Type B pancreatic cell (in vitro differentiated cells): ENCODE measurements around the gene RBMS2. TPM values are rescaled to one million over a fixed set of nuclear protein-coding genes. Genes with fewer than 3 reads are reported as not detected.

Source experiments
- DNase-seq: peaks from one replicate; pipeline ENCODE4 v3.0.0; 2021; ENCODE audit warnings: mixed read lengths; ENCODE audit not compliant: unreplicated experiment; ENCODE audit errors: extremely low spot score
- H3K27ac Mint-ChIP-seq: 2 replicates; pipeline ENCODE4 v1.8.0; 2021; ENCODE audit warnings: mild to moderate bottlenecking, mixed read lengths
- H3K27me3 Mint-ChIP-seq: 2 replicates; pipeline ENCODE4 v1.8.0; 2021; ENCODE audit warnings: mixed read lengths
- H3K36me3 Mint-ChIP-seq: 2 replicates; pipeline ENCODE4 v1.8.0; 2021; ENCODE audit warnings: mixed read lengths
- H3K4me1 Mint-ChIP-seq: one replicate; pipeline ENCODE4 v1.8.0; 2021; ENCODE audit warnings: mixed read lengths; ENCODE audit not compliant: unreplicated experiment
- H3K4me3 Mint-ChIP-seq: 2 replicates; pipeline ENCODE4 v1.8.0; 2021; ENCODE audit warnings: mild to moderate bottlenecking, mixed read lengths
- H3K9me3 Mint-ChIP-seq: 2 replicates; pipeline ENCODE4 v1.8.0; 2021; ENCODE audit warnings: mixed read lengths
- long read RNA-seq: library from polyadenylated mRNA; unstranded; transcript quantifications from one replicate; pipeline ENCODE4 v2.0.0, GENCODE V29; 2020
- total RNA-seq: library from RNA; stranded (reverse); gene quantifications from 2 replicates; pipeline ENCODE4 v1.2.1, GENCODE V29; 2021; ENCODE audit warnings: low replicate concordance
- TF ChIP-seq, protein P1 (sequence below): fragments of 200-600 bp; sonication (generic); conservative IDR thresholded peaks from 2 replicates; pipeline ENCODE4 v1.5.0; 2021; ENCODE audit warnings: antibody characterized with exemption, mild to moderate bottlenecking

RBMS2 gene, protein sequence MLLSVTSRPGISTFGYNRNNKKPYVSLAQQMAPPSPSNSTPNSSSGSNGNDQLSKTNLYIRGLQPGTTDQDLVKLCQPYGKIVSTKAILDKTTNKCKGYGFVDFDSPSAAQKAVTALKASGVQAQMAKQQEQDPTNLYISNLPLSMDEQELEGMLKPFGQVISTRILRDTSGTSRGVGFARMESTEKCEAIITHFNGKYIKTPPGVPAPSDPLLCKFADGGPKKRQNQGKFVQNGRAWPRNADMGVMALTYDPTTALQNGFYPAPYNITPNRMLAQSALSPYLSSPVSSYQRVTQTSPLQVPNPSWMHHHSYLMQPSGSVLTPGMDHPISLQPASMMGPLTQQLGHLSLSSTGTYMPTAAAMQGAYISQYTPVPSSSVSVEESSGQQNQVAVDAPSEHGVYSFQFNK
- total RNA-seq: 42.7 and 45.9 TPM in 2 replicates
- long read RNA-seq, full-length matches to known transcripts: 2 of 24 reads
- long read RNA-seq, partial matches to known transcripts: 1 of 24 reads
- long read RNA-seq, other reads (novel, unspliced or antisense): 21 of 24 reads

DNA sequence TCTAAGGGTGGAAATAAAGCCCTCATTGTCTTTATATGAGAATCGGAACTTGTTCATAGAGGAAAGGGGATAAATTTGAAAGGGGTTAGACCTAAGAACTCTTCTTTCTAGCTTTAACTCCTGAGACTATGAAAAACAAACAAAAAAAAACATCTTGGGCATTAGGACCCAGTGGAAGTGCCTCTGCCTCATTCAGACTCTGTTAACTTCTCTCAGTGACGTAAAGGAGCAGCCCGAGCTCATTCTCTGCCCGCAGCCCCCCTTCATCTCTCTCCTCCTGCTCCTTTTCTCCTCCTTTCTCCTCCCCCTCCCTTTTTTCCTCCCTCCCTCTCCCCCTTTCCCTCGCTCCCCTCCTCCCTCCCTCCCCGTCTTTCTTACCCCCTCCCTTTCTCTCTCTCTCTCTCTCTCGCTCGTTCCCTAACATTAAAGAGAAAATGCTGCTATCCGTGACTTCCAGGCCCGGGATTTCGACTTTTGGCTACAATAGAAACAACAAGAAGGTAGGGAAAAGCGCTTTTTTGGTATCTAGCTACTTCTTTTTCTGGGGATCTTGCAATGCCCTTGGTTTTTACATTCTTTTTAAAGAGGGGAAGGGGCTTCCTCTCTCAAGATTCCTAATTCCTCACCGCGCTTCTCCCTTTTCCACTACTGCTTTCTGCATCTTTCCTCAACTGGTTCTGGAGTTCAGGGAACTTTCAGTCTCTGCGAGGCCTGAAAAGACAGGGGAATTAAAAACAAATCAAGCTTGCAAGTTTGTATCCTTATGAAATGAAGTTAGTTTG lies at the start of gene RBMS2:
TSS of gene RBMS2 (plus strand) at position 231 of the 782 bp plus-strand sequence. CDS start at position 435, 204 bp downstream.
- Mint-ChIP-seq H3K4me1 (peaks cover 23% of the 10 kb centered on the region), H3K27me3 (no peaks in the 10 kb centered on the region), H3K9me3 (no peaks in the 10 kb centered on the region), H3K27ac (peak within 1 kb of the TSS; percentile 88), H3K36me3 (no peaks in the 10 kb centered on the region), H3K4me3 (peak within 1 kb of the TSS; percentile 92)
- TF ChIP-seq, protein P1, sequence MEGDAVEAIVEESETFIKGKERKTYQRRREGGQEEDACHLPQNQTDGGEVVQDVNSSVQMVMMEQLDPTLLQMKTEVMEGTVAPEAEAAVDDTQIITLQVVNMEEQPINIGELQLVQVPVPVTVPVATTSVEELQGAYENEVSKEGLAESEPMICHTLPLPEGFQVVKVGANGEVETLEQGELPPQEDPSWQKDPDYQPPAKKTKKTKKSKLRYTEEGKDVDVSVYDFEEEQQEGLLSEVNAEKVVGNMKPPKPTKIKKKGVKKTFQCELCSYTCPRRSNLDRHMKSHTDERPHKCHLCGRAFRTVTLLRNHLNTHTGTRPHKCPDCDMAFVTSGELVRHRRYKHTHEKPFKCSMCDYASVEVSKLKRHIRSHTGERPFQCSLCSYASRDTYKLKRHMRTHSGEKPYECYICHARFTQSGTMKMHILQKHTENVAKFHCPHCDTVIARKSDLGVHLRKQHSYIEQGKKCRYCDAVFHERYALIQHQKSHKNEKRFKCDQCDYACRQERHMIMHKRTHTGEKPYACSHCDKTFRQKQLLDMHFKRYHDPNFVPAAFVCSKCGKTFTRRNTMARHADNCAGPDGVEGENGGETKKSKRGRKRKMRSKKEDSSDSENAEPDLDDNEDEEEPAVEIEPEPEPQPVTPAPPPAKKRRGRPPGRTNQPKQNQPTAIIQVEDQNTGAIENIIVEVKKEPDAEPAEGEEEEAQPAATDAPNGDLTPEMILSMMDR: no peak
- peak; percentile 73 for DNase-seq

DNA sequence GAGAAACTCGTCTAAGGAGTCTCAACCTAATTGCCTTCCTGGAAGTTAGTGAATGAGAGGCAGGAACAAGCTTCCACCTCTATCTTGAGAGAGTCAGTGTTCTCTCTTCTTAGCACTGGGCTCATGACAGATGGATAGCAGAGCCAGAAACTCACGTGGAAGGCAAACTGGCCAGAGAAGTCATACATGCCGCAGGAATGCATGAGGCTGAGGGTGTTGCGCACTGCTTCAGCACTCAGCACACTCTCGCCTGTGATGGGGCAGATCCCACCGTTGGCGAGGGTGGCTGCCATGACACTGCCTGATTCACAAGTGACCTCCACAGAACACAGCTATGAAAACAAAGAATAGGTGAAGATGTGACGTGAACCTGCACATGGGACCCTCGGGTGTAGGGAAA lies 47.2 kb upstream of the RBMS2 start:
- H3K9me3 Mint-ChIP-seq: no peaks in the 10 kb centered on the region
- H3K27ac Mint-ChIP-seq: no peak overlapping the region
- no peak for DNase-seq
- TF ChIP-seq, protein P1: no peak
- no peak overlapping the region for H3K4me3 Mint-ChIP-seq
- no peaks in the 10 kb centered on the region for H3K36me3 Mint-ChIP-seq
- H3K27me3 Mint-ChIP-seq: no peaks in the 10 kb centered on the region
- peaks cover 6% of the 10 kb centered on the region for H3K4me1 Mint-ChIP-seq

DNA sequence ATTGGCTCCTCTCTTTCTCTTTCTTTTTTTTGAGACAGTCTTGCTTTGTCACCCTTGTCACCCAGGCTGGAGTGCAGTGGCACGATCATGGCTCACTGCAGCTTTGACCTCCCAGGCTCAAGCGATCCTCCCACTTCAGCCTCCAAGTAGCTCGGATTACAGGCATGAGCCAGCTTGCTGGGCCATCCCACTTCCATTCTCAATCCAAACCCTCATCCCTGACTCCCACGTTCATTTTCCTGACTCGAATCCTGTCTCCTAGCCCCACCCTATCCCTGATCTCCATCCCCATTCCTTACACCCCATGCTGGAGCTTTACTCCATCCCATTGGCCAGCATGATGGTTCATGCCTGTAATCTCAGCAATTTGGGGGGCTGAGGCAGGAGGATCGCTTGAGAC lies 45.5 kb upstream of the RBMS2 start:
- Mint-ChIP-seq H3K27ac (no peak overlapping the region), H3K9me3 (no peaks in the 10 kb centered on the region), H3K4me1 (no peaks in the 10 kb centered on the region), H3K4me3 (no peak overlapping the region), H3K36me3 (no peaks in the 10 kb centered on the region), H3K27me3 (no peaks in the 10 kb centered on the region)
- DNase-seq: no peak
- TF ChIP-seq, protein P1: no peak

DNA sequence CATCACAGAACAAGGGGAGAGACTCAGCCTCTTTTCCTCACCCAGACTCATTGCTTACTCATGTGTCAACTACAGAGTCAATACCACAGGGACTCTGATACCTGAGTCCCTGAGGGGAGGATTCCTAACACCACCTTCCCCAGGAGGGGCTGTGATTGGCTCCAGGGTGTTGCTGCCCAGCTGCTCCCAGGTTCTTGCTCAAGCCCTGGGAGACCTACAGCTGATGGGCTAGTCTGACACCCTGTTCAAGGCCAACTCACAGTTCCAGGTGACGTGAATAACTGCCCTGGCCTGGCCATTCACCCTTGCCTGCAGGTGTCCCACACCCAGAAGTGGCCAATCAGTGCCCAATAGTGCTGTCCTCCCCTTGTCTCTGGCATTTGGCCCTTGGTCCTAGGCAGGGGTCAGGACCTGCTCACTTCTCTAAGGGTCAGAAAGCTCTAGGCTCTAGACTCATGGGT lies 44.6 kb upstream of the RBMS2 start:
- Mint-ChIP-seq H3K36me3 (no peaks in the 10 kb centered on the region), H3K27me3 (no peaks in the 10 kb centered on the region), H3K4me3 (no peak overlapping the region), H3K27ac (no peak overlapping the region), H3K9me3 (no peaks in the 10 kb centered on the region), H3K4me1 (no peaks in the 10 kb centered on the region)
- TF ChIP-seq, protein P1: no peak
- DNase-seq: no peak

DNA sequence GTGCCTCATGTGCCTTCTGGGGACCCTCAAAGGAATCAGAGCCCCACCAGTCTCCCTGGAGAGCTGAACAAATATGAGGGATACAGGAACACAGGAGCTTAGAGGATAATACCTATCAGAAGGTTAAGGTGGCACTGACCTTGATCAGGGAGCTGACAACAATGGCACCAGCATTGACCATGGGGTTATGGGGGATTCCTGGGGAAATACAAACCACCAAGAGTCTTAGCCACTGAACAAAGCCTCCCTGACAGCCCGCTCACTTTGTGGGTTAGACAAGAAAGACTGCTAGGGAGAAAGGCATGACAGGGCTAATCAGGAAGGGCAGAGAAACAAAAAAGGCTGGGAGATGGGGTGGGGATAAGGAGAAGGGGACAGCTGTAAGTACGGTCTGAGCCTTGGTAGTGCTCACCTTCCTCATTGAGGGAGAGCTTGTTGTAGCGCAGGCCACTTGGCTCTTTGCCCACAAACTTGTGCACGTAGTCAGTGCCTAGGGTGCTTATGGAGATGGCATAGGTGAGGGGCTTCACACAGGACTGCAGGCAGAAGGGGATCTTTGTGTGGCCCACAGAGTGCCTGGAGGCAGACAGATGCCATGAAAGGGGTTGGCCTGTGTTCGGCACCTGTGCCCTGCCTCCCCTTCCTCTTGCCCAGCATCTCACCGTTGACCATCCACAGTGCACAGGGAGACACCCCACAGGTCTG lies 43.9 kb upstream of the RBMS2 start:
- H3K27me3 Mint-ChIP-seq: no peaks in the 10 kb centered on the region

More for the DNA sequence above, 43.9 kb upstream of the RBMS2 start:
- H3K4me3 Mint-ChIP-seq: no peak overlapping the region
- H3K4me1 Mint-ChIP-seq: no peaks in the 10 kb centered on the region
- H3K36me3 Mint-ChIP-seq: no peaks in the 10 kb centered on the region
- H3K27ac Mint-ChIP-seq: no peak overlapping the region
- TF ChIP-seq, protein P1: no peak
- no peaks in the 10 kb centered on the region for H3K9me3 Mint-ChIP-seq
- no peak for DNase-seq
